Spleen (tissue), 7 donors: Measurements from ENCODE around the gene TMED7.

Experiments used
- POLR2AphosphoS5 ChIP-seq, 3 donors: sonication (generic); formaldehyde crosslinking; IDR thresholded peaks; one replicate each; pipeline ENCODE4 v1.5.1; 2017; ENCODE audit warnings: antibody characterized with exemption in 3 of 3
- TF ChIP-seq, protein P1 (sequence below), 11 experiments: fragments of 200-600 bp in 7 of 11; fragments of 450-650 bp in 4 of 11; sonication (generic) in 4 of 11; IDR thresholded peaks in 8 of 11; conservative IDR thresholded peaks in 3 of 11; 1 replicate in 7 of 11; 2 replicates in 4 of 11; pipeline versions ENCODE4 v1.4.0 to v1.8.0; 2016 to 2021; ENCODE audit warnings: antibody characterized with exemption in 11 of 11, inconsistent platforms in 4 of 11, mild to moderate bottlenecking in 1 of 11
- donor health status: DM: no; HTN: no; CAD: no; lungs with moderate emphysema.
- donor health status: DM: no; HTN: no; CAD: no.
- donor health status: DM: no; HTN: no; CAD: no.

DNA sequence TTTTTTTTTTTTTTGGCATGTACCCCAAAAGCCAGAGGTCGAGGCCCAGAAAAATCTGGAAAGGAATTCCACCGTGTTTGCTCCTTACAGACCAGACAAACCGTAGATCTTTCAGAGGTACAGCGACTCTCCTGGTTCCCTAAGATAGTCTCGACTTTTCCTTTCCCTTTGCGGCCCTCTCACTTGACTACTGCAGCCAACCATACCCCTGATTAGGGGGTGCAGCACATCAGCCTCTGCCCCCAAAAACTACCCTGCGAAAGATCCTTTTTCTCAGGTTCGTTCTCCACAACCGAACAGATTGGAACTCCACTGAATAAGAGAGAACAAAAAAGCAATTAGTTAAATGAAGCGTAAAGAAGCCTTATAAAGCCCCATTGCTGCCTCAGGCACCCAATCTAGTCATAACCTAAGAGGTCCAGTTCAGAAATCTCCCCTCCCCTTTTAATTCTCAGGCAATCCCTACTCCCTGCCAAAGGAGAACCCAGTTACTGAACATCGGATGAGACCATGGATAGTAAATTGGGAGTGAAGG, 23.2 kb downstream of the TMED7 start:
- TF ChIP-seq, protein P1, sequence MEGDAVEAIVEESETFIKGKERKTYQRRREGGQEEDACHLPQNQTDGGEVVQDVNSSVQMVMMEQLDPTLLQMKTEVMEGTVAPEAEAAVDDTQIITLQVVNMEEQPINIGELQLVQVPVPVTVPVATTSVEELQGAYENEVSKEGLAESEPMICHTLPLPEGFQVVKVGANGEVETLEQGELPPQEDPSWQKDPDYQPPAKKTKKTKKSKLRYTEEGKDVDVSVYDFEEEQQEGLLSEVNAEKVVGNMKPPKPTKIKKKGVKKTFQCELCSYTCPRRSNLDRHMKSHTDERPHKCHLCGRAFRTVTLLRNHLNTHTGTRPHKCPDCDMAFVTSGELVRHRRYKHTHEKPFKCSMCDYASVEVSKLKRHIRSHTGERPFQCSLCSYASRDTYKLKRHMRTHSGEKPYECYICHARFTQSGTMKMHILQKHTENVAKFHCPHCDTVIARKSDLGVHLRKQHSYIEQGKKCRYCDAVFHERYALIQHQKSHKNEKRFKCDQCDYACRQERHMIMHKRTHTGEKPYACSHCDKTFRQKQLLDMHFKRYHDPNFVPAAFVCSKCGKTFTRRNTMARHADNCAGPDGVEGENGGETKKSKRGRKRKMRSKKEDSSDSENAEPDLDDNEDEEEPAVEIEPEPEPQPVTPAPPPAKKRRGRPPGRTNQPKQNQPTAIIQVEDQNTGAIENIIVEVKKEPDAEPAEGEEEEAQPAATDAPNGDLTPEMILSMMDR (IDR thresholded peaks at IDR 0.05 in 8 of 11, conservative IDR thresholded peaks at IDR 0.05 in 3 of 11) = no peak
- TF ChIP-seq POLR2AphosphoS5 (IDR thresholded peaks at IDR 0.05) = no peak
